MM.1S (cell line): ENCODE data around the gene SNU13.

ENCODE experiments used
- EZH2 ChIP-seq: fragments of 300-600 bp; sonication (generic); optimal IDR thresholded peaks from 2 replicates; pipeline ENCODE3; 2017; ENCODE audit warnings: low read depth, mild to moderate bottlenecking, antibody characterized with exemption, low read length, mixed read lengths
- EZH2phosphoT487 ChIP-seq: fragments of 300-600 bp; sonication (generic); IDR thresholded peaks from 2 replicates; pipeline ENCODE4 v1.6.1; 2018; ENCODE audit warnings: antibody characterized with exemption, low read length
- TF ChIP-seq, protein P1 (sequence below): fragments of 300-600 bp; sonication (generic); IDR thresholded peaks from 2 replicates; pipeline ENCODE4 v1.5.1; 2016; ENCODE audit warnings: antibody characterized with exemption, low read length, mixed read lengths

DNA sequence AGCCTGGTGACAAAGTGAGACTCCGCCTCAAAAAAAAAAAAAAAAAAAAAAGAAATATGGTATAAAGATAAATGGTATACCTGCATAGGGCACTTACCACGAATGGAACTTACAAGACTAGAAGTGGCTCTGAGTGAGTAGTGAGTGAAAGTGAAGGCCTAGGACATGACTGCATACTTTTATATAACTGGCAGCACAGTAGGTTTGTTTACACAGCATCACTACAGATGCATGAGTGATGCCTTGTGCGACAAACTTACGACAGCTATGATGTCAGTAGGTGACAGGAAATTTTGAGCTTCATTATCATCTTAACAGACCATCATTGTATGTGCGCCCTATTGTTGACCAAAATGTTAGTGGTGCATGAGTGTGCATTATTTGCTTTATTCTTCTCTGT is 49.9 kb downstream of the SNU13 start:
- TF ChIP-seq, protein P1, sequence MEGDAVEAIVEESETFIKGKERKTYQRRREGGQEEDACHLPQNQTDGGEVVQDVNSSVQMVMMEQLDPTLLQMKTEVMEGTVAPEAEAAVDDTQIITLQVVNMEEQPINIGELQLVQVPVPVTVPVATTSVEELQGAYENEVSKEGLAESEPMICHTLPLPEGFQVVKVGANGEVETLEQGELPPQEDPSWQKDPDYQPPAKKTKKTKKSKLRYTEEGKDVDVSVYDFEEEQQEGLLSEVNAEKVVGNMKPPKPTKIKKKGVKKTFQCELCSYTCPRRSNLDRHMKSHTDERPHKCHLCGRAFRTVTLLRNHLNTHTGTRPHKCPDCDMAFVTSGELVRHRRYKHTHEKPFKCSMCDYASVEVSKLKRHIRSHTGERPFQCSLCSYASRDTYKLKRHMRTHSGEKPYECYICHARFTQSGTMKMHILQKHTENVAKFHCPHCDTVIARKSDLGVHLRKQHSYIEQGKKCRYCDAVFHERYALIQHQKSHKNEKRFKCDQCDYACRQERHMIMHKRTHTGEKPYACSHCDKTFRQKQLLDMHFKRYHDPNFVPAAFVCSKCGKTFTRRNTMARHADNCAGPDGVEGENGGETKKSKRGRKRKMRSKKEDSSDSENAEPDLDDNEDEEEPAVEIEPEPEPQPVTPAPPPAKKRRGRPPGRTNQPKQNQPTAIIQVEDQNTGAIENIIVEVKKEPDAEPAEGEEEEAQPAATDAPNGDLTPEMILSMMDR: no peak
- no peak for TF ChIP-seq EZH2
- TF ChIP-seq EZH2phosphoT487: no peak
